NCI-H524 treated with DMSO at 0.1 percent for 48 hours (cell line): ENCODE data around the gene TM9SF3.
A peak's percentile ranks its signal among the peaks of the same experiment; 100 is the strongest.

Experiments
- DNase-seq: peaks from one replicate; lab custom pipeline; 2025; lab: John Stamatoyannopoulos, UW

The TM9SF3 gene

DNA sequence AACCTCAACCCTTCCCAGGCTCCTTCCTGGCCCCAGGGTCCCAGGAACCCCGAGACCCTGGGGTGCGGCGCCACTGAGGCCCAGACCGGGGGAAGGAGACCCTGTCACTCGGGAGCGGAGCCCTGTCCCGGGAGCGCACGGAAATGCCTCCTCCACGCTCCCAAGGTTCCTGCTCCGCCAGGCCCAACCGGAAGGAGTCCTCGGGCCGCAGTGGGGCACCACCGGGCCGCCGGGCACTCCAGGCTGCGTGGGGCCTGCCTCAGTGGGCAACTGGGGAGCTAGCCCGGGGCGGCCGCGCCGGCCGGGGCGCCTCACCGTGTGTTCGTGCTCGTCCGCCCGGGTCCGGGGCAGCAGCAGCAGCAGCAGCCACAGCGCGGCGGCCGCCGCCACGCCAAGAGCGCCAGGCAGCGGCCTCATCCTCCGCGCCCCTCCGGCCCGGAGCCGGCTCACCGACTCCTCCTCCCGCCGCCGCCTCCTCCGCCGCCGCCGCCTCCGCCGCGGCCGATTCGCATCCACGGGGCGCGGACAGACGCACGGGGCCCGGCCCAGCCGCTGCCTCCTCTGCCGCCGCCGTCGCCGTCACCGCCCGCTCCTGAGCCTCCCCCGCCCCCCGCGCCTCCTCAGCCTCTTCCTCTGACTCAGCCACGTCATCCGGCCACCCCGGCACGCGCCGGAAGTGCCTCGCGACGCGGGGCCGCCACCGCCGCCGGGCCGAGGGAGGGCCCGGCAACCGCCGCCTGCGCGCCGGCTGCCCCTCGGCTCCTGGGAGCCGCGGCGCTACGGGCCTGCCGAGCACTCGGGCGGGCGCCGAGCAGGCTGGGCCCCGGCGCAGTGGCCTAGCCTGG lies at the start of gene TM9SF3:
TSS of gene TM9SF3 (minus strand) at position 594 of the 845 bp plus-strand sequence. CDS start at position 417, 177 bp downstream.
- no peak for DNase-seq

- DNase-seq = no peak
Measured at GRCh38 chr10:96636551-96636950, 49.7 kb upstream of the TM9SF3 start.

GRCh38 chr10:96632974-96633710 lies 46.3 kb upstream of the TM9SF3 start:
- DNase-seq = no peak

DNA sequence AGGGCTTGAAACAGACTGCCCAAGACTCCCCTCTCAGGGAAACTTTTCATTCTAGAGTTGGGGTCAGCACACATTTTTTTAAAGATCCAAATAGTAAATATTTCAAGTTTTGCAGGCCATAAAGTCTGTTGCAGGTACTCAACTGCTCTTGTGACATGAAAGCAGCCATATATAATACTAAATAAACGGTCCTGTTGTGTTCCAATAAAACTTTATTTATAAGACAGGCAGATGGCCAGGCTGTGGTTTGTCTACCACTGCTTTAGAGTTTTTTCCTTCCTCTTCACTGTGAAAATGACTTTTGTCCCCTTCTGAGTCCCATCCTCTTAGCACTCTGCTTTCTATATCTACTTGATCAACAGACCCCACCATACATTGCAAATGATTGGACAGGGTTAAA lies 40.5 kb upstream of the TM9SF3 start:
- DNase-seq = no peak

DNA sequence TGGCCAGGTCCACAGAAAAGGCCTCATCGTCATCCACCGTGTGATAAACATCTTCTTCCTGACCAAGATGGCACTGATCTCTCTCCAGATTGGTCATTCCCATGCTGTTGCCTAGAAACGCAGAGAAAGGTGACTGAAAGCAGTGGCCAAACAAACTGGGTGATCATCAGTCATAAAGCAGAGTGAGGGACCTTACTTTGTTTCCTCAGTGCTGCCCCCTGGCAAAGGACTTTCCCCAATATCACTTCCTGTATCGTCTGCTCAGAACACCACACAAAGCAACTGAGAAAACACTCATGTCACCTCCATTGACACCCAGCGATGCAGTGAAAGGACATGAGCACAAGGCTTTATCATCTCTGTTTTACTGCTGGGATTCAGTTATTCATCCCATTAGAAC lies 40.0 kb upstream of the TM9SF3 start:
- DNase-seq = no peak

GRCh38 chr10:96625173-96625572 lies 38.4 kb upstream of the TM9SF3 start:
- DNase-seq = no peak

DNA sequence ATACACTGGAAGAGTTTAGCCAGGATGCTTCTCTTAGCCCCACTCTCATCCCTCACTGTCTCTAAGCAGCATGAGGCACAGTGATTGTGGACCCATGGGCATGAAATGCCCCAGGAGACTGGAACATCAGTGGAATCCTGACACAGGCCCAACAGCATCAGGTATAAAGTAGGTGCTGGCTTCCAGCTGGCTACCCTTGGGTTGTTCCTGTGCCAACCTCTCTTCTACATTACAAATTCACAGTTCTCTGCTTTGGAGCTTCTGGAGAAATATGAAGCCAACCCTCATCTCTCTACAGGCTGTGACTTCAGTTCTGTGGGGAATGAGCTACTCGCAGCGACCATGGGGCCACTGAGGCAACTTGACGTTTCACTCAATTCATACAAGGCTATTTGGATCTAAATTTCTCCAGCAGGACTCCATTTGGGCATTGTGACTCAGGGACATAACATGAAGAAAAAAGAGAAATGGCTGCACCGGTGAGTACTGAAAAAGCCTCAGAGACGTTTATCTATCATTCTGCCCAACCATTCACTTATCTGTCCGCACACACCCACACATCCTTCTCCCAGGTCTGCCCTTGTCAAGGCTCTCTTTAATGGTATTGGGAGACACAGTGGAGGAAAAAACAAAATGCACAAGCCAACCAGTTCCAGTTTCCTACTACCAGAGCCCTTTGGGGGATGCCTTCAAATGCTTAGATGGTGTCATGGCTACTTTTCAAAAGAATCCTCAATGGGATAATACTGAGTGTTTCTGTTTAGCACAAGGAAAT lies 35.4 kb upstream of the TM9SF3 start:
- DNase-seq = no peak

GRCh38 chr10:96619796-96620773 lies 33.3 kb upstream of the TM9SF3 start:
- no peak for DNase-seq

GRCh38 chr10:96619120-96619519 lies 32.3 kb upstream of the TM9SF3 start:
- DNase-seq = peak; percentile 65

- DNase-seq = peak; percentile 52
Measured at GRCh38 chr10:96618653-96619052, 31.8 kb upstream of the TM9SF3 start.

DNA sequence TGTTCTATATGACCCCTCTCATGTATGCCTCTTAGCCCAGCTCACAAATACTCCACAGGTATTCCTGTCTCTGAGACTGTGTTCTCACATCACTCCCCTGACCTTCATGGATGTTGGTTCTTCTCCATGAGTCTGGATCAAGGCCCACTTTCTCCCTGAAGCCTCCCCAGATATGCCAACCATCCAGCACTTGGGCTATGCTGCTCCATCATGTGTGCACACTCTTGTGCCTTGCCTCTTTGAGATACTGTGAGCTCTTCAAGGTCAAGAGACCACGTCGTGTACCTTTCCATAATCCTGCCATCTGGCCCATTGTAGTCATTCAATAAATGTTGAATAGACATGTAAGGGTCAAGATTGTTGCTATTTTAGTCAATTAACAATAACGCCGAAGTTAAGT lies 30.1 kb upstream of the TM9SF3 start:
- DNase-seq = no peak

DNA sequence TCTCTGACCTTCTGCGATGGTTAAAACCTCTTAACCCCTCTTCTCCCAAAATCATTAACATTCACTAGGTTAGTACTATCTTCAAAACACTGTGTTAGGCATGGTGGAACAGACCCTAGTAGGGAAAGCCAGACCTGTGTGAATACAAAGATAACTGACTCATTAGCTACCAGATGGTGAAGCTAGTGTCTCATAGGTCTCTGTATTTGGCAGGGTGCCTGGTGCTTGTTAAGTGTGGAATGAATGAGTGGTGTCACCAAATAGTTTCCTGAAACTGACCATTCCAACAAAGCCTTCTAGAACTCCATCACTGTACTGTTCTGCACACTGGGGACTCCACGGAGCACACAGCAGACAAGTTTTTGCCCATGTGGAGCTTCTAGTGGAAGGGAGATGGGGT lies 27.7 kb upstream of the TM9SF3 start:
- no peak for DNase-seq

DNA sequence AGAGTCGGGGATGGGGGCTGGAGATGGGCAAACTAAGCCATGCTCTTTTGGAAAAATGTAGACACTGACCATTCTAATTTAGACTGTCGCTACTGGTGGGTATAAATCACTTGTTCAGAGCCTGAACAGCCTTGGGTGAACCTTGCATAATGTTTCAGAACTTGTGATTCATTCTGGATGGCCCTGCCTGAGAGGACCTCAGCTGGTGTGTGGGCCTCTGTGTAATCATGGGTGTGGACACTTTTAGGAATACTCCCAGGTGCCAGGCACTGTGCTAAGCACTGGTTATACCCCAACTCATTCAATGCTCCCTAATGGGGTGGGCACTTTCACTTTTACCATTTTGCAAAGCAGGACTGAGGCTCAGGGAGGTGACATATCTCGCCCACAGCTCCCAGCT lies 26.8 kb upstream of the TM9SF3 start:
- DNase-seq = no peak

DNA sequence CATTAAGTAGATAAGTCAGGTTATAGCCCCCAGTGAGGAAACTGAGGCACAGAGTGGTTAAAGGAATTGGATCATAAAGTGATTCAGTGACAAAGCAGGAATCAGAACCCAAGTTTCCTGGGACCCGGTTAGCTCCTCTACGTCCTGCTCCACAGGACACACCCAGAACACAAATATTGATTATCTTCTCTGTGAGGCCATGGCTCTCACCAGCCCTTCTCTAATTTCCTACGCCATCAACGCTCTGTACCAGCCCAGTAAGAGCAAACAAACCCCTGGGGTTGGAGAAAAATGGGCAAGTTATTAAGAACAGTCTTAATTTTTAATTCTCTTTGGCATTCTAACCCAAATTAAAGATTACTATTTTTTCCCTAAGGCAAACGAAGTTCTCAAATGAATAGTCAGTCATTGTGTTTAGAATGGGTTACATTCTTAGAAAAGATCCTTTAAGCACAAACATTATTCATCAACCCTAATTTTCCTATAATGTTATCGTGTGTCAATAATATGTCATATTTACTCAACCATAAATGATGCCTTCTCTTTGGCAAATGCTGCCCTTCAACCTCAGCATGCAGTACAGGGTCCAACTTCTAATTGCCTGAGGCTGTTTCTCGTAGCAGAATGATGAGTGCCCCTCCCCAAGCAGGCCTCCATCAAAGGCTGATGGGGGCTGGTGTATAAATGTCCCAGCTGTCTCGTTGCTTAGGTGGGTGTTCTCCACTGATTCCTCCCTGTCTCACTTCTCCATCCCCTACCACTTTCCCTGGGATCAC lies 25.4 kb upstream of the TM9SF3 start:
- DNase-seq = no peak

GRCh38 chr10:96610817-96611216 lies 24.0 kb upstream of the TM9SF3 start:
- DNase-seq = no peak

- no peak for DNase-seq
Measured at GRCh38 chr10:96609510-96609909, 22.7 kb upstream of the TM9SF3 start.

DNA sequence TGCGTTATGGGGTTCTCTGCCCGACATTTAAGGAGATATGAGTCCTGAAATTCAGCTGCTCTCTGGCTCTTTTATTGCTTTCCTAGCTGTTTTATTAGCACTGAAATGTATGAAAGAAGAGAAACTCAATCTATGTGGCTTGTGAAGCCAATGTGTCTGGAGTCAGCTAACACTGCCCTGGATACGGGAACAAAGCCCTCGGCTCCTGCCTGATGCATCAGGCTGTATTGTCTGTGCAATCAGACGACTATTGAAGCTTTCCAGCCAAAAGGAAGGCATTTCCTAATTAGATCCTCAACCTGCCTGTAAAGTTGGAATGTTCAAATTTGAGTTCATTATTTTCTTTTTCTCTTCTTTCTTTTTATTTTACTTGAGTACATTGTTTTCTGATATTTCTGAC lies 22.0 kb upstream of the TM9SF3 start:
- DNase-seq = no peak

- no peak for DNase-seq
Measured at GRCh38 chr10:96608262-96608661, 21.4 kb upstream of the TM9SF3 start.

- no peak for DNase-seq
Measured at GRCh38 chr10:96606946-96607345, 20.1 kb upstream of the TM9SF3 start.

DNA sequence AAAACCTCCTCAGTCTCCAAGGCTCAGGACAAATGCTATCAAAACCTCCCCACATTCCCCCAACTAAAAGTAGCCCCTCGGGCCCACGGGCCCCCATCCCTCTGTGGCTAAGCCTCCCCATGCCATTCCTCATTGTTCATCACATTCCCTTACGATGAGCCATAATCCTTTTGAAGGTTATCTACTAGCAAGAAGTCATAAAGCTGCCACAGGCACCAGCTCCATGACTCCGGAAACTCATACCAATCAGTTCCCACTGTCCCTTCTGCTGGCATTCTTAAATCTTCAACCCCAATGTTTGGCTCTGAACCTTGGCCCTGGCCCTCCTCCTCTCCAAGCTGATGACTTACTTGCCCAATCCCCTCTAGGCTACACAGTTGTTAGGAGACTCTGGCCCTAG lies 19.4 kb upstream of the TM9SF3 start:
- DNase-seq = no peak

DNA sequence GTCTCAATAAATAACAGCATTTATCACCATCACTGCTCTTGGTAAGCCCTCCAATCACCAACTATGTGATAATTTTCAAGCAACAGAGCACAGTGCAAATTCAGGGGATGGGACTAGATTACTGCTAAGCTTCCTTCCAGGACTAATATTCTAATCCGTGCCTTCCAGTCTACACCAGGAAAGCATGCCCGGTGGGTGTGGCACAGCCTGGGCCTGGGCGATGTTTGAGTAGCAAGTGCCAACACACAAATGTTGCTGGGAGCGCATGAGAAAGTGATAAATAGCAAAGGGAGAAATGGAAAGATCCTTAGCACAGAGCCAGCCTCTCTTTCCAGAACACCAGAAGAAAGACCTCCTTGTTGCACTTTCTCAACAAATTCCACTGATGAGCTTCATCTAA lies 13.5 kb upstream of the TM9SF3 start:
- no peak for DNase-seq
